Stimulated activated memory B cell treated with anti-CD40 and anti-IgM and Interleukin-4, amounts not matched to agents 10 μg/mL and 1 μg/mL and 100 μg/mL, for 72 hours (primary cell): ENCODE results near the gene SUOX.
A peak's percentile ranks its signal among the peaks of the same experiment; 100 is the strongest.
"Not testable (repeated sequence)": the region's sequence is repeated elsewhere in the genome, so short reads cannot be mapped to it uniquely, and the experiment has no call there.

Experiments
- ATAC-seq: fragments of 150-1000 bp; cut with Tn5 transposase; 2 replicates; pipeline ENCODE4 v1.10.0; 2021
- H3K27ac Mint-ChIP-seq: one replicate; pipeline ENCODE4 v1.8.0; 2022; ENCODE audit warnings: mild to moderate bottlenecking, mixed read lengths
- H3K27me3 Mint-ChIP-seq: one replicate; pipeline ENCODE4 v1.8.0; 2022; ENCODE audit warnings: mixed read lengths
- H3K36me3 Mint-ChIP-seq: one replicate; pipeline ENCODE4 v1.8.0; 2022; ENCODE audit warnings: mixed read lengths
- H3K4me1 Mint-ChIP-seq: one replicate; pipeline ENCODE4 v1.8.0; 2022; ENCODE audit warnings: mixed read lengths
- H3K4me3 Mint-ChIP-seq: one replicate; pipeline ENCODE4 v1.8.0; 2022; ENCODE audit warnings: mild to moderate bottlenecking, moderate library complexity, mixed read lengths
- H3K9me3 Mint-ChIP-seq: one replicate; pipeline ENCODE4 v1.8.0; 2022; ENCODE audit warnings: mixed read lengths

Gene SUOX

DNA sequence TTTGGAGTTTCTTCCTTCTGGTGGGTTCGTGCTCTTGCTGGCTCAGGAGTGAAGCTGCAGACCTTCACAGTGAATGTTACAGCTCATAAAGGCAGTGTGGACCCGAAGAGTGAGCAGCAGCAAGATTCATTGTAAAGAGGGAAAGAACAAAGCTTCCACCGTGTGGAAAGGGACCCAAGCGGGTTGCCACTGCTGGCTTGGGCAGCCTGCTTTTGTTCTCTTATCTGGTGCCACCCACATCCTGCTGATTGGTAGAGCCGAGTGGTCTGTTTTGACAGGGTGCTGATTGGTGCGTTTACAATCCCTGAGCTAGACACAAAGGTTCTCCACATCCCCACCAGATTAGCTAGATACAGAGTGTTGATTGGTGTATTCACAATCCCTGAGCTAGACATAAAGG is 2.4 kb downstream of the SUOX start:
- H3K36me3 Mint-ChIP-seq = peaks cover 13% of the 10 kb centered on the region
- not testable (repeated sequence) for H3K9me3 Mint-ChIP-seq, H3K27me3 Mint-ChIP-seq, H3K27ac Mint-ChIP-seq, ATAC-seq, H3K4me3 Mint-ChIP-seq
- H3K4me1 Mint-ChIP-seq = peaks cover 19% of the 10 kb centered on the region

DNA sequence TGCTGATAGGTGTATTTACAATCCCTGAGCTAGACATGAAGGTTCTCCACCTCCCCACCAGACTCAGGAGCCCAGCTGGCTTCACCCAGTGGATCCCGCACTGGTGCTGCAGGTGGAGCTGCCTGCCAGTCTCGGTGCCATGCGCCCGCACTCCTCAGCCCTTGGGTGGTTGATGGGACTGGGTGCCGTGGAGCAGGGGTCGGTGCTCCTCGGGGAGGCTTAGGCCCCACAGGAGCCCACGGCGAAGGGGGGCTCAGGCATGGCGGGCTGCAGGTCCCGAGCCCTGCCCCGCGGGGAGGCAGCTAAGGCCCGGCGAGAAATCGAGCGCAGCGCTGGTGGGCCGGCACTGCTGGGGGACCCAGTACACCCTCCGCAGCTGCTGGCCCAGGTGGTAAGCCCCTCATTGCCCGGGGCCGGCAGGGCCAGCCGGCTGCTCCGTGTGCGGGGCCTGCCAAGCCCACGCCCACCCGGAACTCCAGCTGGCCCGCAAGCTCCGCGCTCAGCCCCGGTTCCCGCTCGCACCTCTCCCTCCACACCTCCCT is 3.0 kb downstream of the SUOX start:
- not testable (repeated sequence) for H3K27me3 Mint-ChIP-seq, H3K27ac Mint-ChIP-seq, H3K4me3 Mint-ChIP-seq, ATAC-seq, H3K9me3 Mint-ChIP-seq
- H3K4me1 Mint-ChIP-seq = peaks cover 19% of the 10 kb centered on the region
- H3K36me3 Mint-ChIP-seq = peaks cover 14% of the 10 kb centered on the region

DNA sequence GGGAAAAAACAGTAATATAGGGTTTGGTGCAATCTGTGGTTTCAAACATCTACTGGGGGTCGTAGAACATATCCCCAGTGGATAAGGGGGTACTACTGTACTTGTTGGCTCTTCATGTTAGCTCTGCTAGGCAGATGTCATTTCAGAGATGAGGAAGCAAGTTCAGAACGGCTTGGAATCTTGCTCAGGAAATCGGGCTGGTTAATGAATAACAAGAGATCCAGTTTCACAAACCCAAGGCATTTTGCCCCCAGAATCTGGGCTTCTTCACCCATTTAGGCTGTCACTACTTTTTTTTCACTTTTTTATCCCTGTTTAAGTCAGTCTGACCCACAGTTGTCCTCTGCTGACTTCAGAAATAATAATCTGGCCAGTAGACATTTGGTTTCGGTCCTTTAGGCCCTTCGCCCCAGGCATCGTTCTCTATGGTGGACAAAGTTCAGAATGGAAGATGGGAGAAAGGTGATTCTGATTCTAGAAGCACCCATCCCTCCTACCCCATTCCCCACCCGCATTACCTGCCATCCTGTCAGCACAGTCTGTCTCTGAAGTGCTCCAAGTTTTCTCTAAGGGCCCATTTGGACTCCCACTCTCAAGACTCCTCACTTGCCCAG is 4.5 kb downstream of the SUOX start:
- Mint-ChIP-seq H3K4me1 (peaks cover 11% of the 10 kb centered on the region), H3K36me3 (peaks cover 9% of the 10 kb centered on the region), H3K9me3 (no peaks in the 10 kb centered on the region), H3K27ac (no peak overlapping the region), H3K27me3 (no peaks in the 10 kb centered on the region), H3K4me3 (no peak overlapping the region)
- no peak for ATAC-seq

DNA sequence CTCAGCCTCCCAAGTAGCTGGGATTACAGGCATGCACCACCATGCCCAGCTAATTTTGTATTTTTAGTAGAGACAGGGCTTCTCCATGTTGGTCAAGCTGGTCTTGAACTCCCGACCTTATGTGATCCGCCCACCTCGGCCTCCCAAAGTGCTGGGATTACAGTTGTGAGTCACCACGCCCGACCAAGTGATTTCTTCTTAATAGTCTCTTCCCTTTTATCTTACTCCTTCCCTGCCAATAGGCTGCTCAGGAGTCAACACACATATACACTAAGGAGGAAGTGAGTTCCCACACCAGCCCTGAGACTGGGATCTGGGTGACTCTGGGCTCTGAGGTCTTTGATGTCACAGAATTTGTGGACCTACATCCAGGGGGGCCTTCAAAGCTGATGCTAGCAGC is 6.3 kb downstream of the SUOX start:
- ATAC-seq, H3K9me3 Mint-ChIP-seq, H3K36me3 Mint-ChIP-seq, H3K27me3 Mint-ChIP-seq, H3K27ac Mint-ChIP-seq, H3K4me3 Mint-ChIP-seq: not testable (repeated sequence)
- peaks cover 13% of the 10 kb centered on the region for H3K4me1 Mint-ChIP-seq

DNA sequence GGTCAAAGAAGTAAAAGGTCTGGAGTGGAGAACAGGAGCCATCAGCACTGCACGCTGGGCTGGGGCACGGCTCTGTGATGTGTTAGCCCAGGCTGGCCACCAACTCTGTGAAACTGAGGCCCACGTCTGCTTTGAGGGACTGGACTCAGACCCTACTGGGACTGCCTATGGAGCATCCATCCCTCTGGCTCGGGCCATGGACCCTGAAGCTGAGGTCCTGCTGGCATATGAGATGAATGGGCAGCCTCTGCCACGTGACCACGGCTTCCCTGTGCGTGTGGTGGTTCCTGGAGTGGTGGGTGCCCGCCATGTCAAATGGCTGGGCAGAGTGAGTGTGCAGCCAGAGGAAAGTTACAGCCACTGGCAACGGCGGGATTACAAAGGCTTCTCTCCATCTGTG is 7.1 kb downstream of the SUOX start:
- peaks cover 9% of the 10 kb centered on the region for H3K36me3 Mint-ChIP-seq
- no peaks in the 10 kb centered on the region for H3K9me3 Mint-ChIP-seq
- no peaks in the 10 kb centered on the region for H3K27me3 Mint-ChIP-seq
- H3K4me3 Mint-ChIP-seq = no peak overlapping the region
- peaks cover 19% of the 10 kb centered on the region for H3K4me1 Mint-ChIP-seq
- H3K27ac Mint-ChIP-seq = no peak overlapping the region
- ATAC-seq = no peak

DNA sequence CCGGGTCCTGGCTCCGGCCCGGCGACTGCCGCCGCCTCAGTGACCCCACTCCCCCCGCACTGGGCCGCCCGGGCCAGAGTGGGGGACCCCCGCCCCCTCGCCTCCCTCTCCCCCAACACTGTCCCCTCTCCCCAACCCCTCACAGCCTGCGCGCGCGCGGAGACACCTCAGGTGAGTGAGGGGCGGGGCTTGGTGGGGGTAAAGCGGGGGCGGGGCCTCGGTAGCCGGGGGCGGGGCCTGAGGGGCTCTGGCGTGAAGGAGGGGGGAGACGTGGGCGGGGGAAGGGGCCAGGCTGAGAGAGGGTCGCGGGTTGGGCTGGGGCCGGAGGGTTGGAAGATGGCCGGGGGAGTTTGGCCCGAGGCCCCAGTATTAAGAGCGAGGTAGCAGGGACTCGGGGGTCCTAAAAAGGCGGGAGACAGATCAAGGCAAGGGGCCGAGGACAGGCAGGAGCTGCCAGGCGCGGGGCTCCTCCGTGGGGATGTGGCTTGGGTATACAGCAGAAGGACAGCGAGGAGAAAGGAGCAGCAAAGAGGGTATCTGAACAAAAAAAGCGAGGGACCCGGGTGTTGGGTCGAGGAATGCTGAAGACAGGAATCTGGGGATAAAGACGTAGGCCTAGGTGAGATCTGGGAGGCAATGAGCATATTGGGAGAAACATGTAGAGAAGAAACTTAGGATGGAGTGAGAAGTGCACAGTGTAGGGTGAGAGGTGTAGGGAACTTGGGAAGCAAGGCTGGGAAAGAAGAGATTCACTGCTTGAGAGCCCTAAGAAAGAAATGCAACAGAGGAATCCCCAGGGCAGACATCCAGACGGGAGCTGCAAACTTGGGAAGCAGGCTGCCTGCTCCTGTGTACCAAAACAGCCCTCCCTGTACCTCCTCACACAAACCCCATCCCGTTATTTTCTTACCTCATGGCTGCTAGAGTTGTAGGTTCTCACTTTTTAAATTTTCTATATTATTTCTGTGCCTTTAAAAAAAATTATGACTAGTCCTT is 10.8 kb downstream of the SUOX start:
- no peaks in the 10 kb centered on the region for H3K27me3 Mint-ChIP-seq
- H3K27ac Mint-ChIP-seq = peak overlapping the region; percentile 49
- H3K36me3 Mint-ChIP-seq = peaks cover 9% of the 10 kb centered on the region
- no peaks in the 10 kb centered on the region for H3K9me3 Mint-ChIP-seq
- peak; percentile 83 for ATAC-seq
- H3K4me1 Mint-ChIP-seq = peaks cover 19% of the 10 kb centered on the region
- H3K4me3 Mint-ChIP-seq = peak overlapping the region; percentile 84

DNA sequence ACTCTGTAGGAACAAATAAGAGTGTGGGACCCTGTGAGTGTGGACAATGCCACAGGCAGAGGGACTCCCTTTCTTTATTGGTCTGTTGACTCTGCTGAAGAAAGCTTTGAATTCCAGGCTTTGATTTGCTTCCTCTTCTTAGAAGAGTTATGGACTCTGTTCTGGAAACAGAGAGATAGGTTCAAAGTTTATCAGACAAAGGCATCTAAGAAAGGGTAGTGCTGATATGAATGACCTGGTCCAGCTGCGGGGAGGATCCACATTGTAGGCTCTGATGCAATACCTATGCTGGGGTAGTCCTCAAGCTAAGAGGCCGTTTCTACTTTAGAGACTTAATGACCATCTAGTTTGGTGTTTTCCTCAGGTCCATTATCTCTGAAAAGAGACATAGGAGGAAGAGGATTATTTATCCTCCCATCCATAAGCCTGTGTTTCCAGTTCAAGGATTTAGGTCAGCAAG is 13.1 kb downstream of the SUOX start:
- Mint-ChIP-seq H3K36me3 (no peaks in the 10 kb centered on the region), H3K9me3 (no peaks in the 10 kb centered on the region), H3K27me3 (no peaks in the 10 kb centered on the region), H3K4me3 (no peak overlapping the region), H3K27ac (no peak overlapping the region), H3K4me1 (peaks cover 19% of the 10 kb centered on the region)
- no peak for ATAC-seq

DNA sequence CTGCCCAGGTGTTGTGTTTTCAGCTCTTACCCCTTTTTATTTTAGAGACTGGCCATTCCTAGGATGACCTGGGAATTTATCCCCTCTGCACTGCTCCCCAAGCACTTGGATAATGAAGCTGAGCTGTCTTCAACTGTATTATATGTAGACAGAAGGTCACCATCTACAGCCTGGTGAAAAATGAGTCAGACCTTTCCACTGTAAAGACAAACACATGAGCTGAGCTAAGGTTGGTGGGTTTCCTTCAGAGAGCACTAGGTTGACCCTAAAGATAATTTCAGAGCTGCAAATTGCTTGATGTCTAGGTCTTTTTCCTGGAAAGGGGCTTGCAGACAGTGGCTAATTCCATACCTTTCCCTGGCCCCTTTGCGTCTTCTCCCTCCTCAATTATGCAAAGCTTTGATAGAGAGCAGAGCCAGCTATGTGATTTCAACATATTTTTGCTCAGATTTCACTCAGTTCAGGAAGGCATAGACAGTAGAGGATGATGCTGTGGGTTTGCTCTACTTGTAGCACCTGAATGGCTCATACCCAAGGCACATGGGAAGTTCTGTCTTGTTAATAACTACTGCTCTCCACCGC is 14.5 kb downstream of the SUOX start:
- H3K27ac Mint-ChIP-seq = no peak overlapping the region
- peaks cover 19% of the 10 kb centered on the region for H3K4me1 Mint-ChIP-seq
- no peaks in the 10 kb centered on the region for H3K9me3 Mint-ChIP-seq
- no peaks in the 10 kb centered on the region for H3K27me3 Mint-ChIP-seq
- no peak overlapping the region for H3K4me3 Mint-ChIP-seq
- H3K36me3 Mint-ChIP-seq = no peaks in the 10 kb centered on the region
- ATAC-seq = no peak

DNA sequence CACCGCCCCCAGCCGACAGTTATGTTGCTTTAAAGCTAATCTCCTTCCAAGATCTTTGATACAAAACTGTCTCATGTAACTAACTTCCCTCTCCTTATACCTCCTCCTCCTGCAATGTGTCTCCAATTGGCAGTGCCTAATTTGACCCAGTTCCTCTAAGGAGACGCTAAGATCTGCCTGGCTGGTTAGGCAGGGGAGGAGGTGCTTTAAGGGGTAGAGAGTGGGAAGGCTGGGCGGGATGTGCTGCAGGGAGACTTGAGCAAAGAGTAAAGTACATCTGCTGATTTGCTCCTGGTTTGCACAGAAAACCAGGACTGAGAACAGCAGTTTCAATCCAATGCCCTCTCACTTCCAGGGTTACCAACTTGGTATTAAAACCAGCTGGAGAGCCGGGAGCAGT is 16.4 kb downstream of the SUOX start:
- Mint-ChIP-seq H3K27me3 (no peaks in the 10 kb centered on the region), H3K4me1 (peaks cover 6% of the 10 kb centered on the region), H3K36me3 (no peaks in the 10 kb centered on the region), H3K27ac (no peak overlapping the region), H3K4me3 (no peak overlapping the region), H3K9me3 (no peaks in the 10 kb centered on the region)
- ATAC-seq = no peak

DNA sequence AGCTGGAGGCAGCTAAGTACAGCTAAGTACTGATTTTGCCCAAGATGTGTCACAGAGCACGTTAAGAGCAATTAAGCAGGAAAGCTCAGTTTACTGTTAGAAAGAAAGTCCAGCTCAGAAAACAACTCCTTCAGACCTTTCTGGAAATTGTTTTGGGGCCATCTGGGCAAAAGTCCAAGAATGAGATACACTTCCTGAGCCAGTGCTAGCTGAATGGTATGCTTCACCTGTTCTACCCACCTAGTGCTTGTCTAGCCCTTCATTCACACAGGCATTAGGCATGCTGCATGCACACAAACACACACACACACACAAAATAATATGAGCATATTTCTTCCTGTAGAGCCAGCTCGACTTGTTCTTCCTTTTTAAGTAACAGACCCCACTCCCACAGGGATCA is 17.1 kb downstream of the SUOX start:
- Mint-ChIP-seq H3K4me3 (no peak overlapping the region), H3K4me1 (peaks cover under 1% of the 10 kb centered on the region), H3K27ac (no peak overlapping the region), H3K36me3 (no peaks in the 10 kb centered on the region), H3K27me3 (no peaks in the 10 kb centered on the region), H3K9me3 (no peaks in the 10 kb centered on the region)
- no peak for ATAC-seq

DNA sequence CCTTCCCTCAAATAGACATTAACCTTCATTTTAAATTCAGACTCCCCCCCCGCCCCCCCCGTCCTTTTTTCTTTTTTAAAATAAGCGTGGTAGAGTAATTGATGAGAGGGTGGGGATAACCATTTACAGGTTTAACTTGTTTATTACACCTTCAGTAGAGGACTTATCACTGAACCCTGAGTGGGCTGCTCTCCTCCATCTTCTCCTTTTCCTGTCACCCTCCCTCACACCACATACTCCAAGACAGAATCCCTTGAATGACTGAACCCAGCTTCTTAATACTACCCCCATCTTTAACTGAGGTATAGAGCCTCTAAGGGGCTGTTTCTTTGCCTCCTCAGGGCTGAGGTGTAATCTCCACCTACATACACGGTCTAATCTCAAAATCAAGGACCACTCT is 20.1 kb downstream of the SUOX start:
- H3K4me3 Mint-ChIP-seq = no peak overlapping the region
- no peaks in the 10 kb centered on the region for H3K27me3 Mint-ChIP-seq
- H3K9me3 Mint-ChIP-seq = no peaks in the 10 kb centered on the region
- H3K4me1 Mint-ChIP-seq = peaks cover 13% of the 10 kb centered on the region
- ATAC-seq = no peak
- H3K27ac Mint-ChIP-seq = no peak overlapping the region
- H3K36me3 Mint-ChIP-seq = peaks cover 4% of the 10 kb centered on the region

DNA sequence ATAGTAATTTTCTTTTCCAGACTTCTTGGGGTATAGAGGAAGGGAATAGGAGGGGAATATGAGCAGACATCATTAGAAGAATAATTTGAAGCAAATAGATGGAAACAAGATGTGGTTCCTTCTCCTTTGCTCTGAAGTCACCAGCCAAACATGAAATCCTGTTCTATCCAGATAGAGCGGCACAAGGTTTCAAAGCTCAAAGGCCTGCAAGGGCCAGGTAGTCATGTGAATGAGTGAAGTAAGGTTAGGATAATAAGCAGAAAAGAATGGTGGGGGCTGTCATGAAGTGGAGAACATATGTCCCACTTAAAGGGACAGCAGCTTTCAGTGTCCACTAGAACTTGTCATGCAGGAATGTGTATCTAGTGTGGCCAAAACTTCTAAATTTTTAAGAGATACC is 21.3 kb downstream of the SUOX start:
- H3K36me3 Mint-ChIP-seq = peaks cover 4% of the 10 kb centered on the region

DNA sequence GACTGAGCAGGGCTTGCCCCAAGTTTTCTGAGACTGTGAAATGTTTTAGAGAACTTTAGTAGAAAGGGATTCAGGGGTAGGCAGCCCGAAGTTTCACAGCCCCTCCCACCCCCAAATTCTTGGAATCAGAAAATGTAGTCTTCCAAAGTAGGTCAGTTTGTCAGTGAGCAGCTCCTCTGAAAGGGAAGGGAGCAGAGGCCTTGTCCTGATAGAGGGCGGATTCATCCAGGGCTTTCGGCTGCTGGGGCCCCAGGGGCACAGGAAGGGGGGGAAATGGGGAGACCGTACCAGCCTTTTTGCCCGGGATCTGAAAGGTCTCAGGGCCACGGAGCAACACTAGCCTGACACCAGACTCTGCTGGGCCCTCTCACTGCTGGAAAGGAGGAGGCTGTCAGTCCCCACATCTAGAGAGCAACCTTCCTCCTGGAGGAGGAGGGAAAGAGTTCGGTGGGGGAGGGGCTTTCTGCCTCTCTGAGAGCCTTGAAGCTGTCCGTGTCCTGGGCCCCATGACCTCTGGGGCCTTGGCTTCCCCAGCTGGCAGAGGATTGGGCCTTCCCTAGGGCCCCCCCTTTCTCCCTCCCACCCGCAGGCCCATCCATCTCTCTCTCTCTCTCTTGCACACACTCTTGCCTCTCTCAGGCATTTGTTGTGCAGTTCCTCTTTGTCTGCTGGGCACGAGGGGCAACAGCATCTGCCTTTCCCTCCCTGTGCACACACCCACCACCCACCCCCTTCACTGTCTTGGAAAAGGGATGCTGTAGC is 23.5 kb downstream of the SUOX start, which contains the start of gene IKZF4:
Gene IKZF4 (plus strand): TSS at position 621 of the 762 bp plus-strand sequence. CDS start 451 bp downstream, outside the sequence.
- Mint-ChIP-seq H3K4me3 (peak within 1 kb of the TSS; percentile 42), H3K4me1 (peaks cover 15% of the 10 kb centered on the region), H3K27me3 (no peaks in the 10 kb centered on the region), H3K27ac (peak within 1 kb of the TSS; percentile 60), H3K36me3 (peaks cover 4% of the 10 kb centered on the region), H3K9me3 (no peaks in the 10 kb centered on the region)
- ATAC-seq = peak; percentile 39

More for the DNA sequence above, 21.3 kb downstream of the SUOX start:
- Mint-ChIP-seq H3K4me3 (no peak overlapping the region), H3K27me3 (no peaks in the 10 kb centered on the region), H3K4me1 (peaks cover 15% of the 10 kb centered on the region), H3K9me3 (no peaks in the 10 kb centered on the region), H3K27ac (no peak overlapping the region)
- no peak for ATAC-seq

DNA sequence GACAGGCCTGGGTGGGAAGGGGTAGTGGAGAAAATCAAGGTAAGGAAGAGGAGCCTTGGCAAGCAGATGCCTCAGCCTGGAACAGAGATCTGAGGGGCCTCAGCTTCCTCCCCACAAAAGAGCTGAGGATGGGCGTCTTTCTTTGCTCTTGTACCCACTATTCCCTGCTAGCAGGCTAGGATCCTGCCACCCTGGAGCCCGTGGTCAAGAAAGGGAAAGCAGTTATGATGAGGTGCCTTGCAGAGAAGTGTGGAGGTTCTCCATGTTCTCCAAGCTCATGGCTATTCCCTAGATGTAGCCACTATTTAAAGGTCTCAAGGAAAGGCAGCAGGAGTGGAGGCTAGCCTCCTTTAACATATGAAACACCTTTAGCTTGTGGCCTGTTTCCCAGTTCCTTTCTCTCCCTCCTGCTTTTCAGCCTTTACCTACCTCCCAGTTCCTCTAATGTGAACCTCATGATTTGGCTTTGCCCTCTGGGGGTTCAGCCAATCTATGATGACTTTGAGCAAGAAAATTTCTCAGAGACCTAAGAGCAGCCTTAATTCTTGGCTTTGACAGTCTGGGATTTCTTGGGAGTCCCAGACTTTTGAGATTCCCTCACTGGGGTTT is 24.9 kb downstream of the SUOX start:
- no peak for ATAC-seq
- H3K4me1 Mint-ChIP-seq = peaks cover 15% of the 10 kb centered on the region
- peaks cover 4% of the 10 kb centered on the region for H3K36me3 Mint-ChIP-seq
- no peaks in the 10 kb centered on the region for H3K27me3 Mint-ChIP-seq
- H3K27ac Mint-ChIP-seq = no peak overlapping the region
- H3K4me3 Mint-ChIP-seq = no peak overlapping the region
- no peaks in the 10 kb centered on the region for H3K9me3 Mint-ChIP-seq
